SK-N-SH treated with all-trans-retinoic acid at 6 μM for 48 hours (cell line): ENCODE results near the gene LY86.

ENCODE experiments used
- BACH2 ChIP-seq: fragments of 250-450 bp; sonication (Bioruptor Pico); IDR thresholded peaks from 2 replicates; pipeline ENCODE4 v1.9.0; 2021; ENCODE audit warnings: mild to moderate bottlenecking, borderline replicate concordance
- CREB5 ChIP-seq: fragments of 250-450 bp; sonication (Bioruptor Pico); IDR thresholded peaks from 2 replicates; pipeline ENCODE4 v1.5.1; 2020; ENCODE audit warnings: low read depth, mild to moderate bottlenecking, moderate library complexity
- CSRNP3 ChIP-seq: fragments of 250-450 bp; sonication (Bioruptor Pico); IDR thresholded peaks from 2 replicates; pipeline ENCODE4 v1.5.1; 2021; ENCODE audit warnings: mild to moderate bottlenecking, moderate library complexity
- GLIS3 ChIP-seq: fragments of 250-450 bp; sonication (Bioruptor Pico); IDR thresholded peaks from 2 replicates; pipeline ENCODE4 v1.5.0; 2020; ENCODE audit warnings: mild to moderate bottlenecking, moderate library complexity
- OSR1 ChIP-seq: fragments of 250-450 bp; sonication (Bioruptor Pico); IDR thresholded peaks from 2 replicates; pipeline ENCODE4 v1.8.0; 2022; ENCODE audit warnings: moderate library complexity, mild to moderate bottlenecking, inconsistent platforms
- PPARA ChIP-seq: fragments of 250-450 bp; sonication (Bioruptor Pico); IDR thresholded peaks from 2 replicates; pipeline ENCODE4 v1.5.0; 2020; ENCODE audit warnings: mild to moderate bottlenecking, borderline replicate concordance
- RARB ChIP-seq: fragments of 250-450 bp; sonication (Bioruptor Pico); IDR thresholded peaks from 2 replicates; pipeline ENCODE4 v1.8.0; 2021; ENCODE audit warnings: mild to moderate bottlenecking, moderate library complexity
- SNAI2 ChIP-seq: fragments of 250-450 bp; sonication (Bioruptor Pico); IDR thresholded peaks from 2 replicates; pipeline ENCODE4 v1.5.0; 2020; ENCODE audit warnings: mild to moderate bottlenecking, moderate library complexity
- TCF4 ChIP-seq: fragments of 250-450 bp; sonication (Bioruptor Pico); IDR thresholded peaks from 2 replicates; pipeline ENCODE4 v1.8.0; 2021; ENCODE audit warnings: mild to moderate bottlenecking, moderate library complexity, borderline replicate concordance
- TOX ChIP-seq: fragments of 250-450 bp; sonication (Bioruptor Pico); IDR thresholded peaks from 2 replicates; pipeline ENCODE4 v1.8.0; 2021; ENCODE audit warnings: mild to moderate bottlenecking, moderate library complexity, borderline replicate concordance
- ZFP3 ChIP-seq: fragments of 250-450 bp; sonication (Bioruptor Pico); IDR thresholded peaks from 2 replicates; pipeline ENCODE4 v1.5.0; 2020; ENCODE audit warnings: mild to moderate bottlenecking, moderate library complexity
- ZNF565 ChIP-seq: fragments of 450-650 bp; formaldehyde crosslinking; conservative IDR thresholded peaks from 2 replicates; pipeline ENCODE4 v1.5.0; 2020; ENCODE audit warnings: low read depth, mild to moderate bottlenecking, moderate library complexity
- ZNF8 ChIP-seq: fragments of 450-650 bp; formaldehyde crosslinking; IDR thresholded peaks from 2 replicates; pipeline ENCODE4 v1.5.0; 2020; ENCODE audit warnings: mild to moderate bottlenecking, moderate library complexity
- TF ChIP-seq, protein P1 (sequence below): fragments of 250-450 bp; sonication (Bioruptor Pico); IDR thresholded peaks from 2 replicates; pipeline ENCODE4 v1.8.0; 2020; ENCODE audit warnings: mild to moderate bottlenecking, moderate library complexity, borderline replicate concordance

DNA sequence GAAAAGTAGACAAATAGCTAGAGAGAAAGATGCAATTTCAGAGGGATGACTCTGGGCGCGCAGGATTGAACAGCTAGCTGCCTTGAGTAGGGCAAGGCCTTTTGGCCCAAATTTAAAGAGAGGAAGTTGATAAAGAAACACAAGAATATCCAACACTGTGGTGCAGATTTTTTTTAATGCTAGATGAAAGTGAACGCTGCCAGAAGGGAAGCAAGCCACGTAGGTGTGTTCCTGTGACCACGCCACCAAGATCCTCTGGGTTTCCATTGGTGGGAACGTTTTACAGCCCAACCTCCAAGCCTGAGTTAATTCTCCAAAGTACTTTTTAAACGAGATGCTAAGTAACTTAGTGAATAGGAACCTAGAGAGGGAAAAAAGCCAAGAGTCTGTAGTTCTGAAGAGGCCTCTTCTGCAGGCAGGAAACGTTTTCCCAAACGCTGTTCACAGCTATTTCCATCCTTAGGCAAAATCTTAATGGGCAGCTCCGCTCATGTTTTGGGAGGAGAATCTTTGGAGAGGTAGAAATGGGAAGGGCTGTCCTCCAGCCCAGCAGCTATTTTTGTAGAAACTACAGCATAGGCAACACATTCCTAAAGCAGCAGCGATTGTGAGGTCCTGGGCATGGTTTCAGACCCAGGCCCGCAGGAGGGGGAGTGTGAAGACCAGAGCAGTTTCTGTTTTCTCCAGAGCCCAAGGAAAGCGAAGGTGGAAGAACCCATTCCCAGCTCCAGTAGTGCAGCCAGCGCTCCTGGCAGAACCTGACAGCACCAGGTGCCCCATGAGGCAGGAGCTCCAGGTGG is 8.2 kb downstream of the LY86 start:
- TF ChIP-seq SNAI2 (CRISPR knock-in tag) (no peak), CREB5 (CRISPR knock-in tag) (no peak), PPARA (CRISPR knock-in tag) (no peak), ZNF565 (CRISPR knock-in tag) (no peak), CSRNP3 (no peak), GLIS3 (CRISPR knock-in tag) (no peak), ZFP3 (CRISPR knock-in tag) (no peak), TOX (CRISPR knock-in tag) (no peak), ZNF8 (no peak), BACH2 (no peak), RARB (CRISPR knock-in tag) (no peak), TCF4 (CRISPR knock-in tag) (no peak), OSR1 (CRISPR knock-in tag) (no peak)
- TF ChIP-seq, protein P1, sequence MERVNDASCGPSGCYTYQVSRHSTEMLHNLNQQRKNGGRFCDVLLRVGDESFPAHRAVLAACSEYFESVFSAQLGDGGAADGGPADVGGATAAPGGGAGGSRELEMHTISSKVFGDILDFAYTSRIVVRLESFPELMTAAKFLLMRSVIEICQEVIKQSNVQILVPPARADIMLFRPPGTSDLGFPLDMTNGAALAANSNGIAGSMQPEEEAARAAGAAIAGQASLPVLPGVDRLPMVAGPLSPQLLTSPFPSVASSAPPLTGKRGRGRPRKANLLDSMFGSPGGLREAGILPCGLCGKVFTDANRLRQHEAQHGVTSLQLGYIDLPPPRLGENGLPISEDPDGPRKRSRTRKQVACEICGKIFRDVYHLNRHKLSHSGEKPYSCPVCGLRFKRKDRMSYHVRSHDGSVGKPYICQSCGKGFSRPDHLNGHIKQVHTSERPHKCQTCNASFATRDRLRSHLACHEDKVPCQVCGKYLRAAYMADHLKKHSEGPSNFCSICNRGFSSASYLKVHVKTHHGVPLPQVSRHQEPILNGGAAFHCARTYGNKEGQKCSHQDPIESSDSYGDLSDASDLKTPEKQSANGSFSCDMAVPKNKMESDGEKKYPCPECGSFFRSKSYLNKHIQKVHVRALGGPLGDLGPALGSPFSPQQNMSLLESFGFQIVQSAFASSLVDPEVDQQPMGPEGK (CRISPR knock-in tag), result no peak
